Fibroblast of lung (primary cell): Measurements from ENCODE around the gene KRT78.

ENCODE experiments used
- EZH2 ChIP-seq: IDR thresholded peaks from 2 replicates; pipeline ENCODE4 v1.5.1; 2012; ENCODE audit warnings: low read length, control low read depth, mild to moderate bottlenecking; ENCODE audit errors: missing control alignments
- TF ChIP-seq, protein P1 (sequence below), 2 donors: IDR thresholded peaks in 1 of 2; conservative IDR thresholded peaks in 1 of 2; 1 replicate in 1 of 2; 2 replicates in 1 of 2; pipeline ENCODE4 v1.5.1; 2011 to 2012; ENCODE audit warnings: low read length in 2 of 2, control low read depth in 1 of 2, inconsistent platforms in 1 of 2, low read depth in 1 of 2, mild to moderate bottlenecking in 1 of 2

DNA sequence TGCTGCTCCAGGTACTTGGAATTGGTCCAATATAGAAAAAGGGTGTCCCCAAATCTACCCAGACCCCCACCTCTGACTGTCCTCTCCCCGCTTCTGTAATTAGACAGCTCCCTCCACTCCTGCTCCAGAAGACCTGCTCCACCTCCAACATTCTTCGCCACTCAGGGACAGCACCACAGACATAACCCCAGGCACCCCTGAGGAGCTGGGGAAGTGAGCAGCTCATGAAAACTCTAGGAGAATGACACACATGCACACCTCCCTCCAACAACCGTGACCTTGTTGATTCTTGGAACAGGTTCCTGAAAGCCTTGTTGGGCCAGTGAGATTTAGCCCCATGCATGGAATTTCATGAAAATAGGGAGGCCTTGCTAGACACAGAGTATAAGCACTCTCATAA, 43.1 kb downstream of the KRT78 start:
- TF ChIP-seq, protein P1, sequence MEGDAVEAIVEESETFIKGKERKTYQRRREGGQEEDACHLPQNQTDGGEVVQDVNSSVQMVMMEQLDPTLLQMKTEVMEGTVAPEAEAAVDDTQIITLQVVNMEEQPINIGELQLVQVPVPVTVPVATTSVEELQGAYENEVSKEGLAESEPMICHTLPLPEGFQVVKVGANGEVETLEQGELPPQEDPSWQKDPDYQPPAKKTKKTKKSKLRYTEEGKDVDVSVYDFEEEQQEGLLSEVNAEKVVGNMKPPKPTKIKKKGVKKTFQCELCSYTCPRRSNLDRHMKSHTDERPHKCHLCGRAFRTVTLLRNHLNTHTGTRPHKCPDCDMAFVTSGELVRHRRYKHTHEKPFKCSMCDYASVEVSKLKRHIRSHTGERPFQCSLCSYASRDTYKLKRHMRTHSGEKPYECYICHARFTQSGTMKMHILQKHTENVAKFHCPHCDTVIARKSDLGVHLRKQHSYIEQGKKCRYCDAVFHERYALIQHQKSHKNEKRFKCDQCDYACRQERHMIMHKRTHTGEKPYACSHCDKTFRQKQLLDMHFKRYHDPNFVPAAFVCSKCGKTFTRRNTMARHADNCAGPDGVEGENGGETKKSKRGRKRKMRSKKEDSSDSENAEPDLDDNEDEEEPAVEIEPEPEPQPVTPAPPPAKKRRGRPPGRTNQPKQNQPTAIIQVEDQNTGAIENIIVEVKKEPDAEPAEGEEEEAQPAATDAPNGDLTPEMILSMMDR (conservative IDR thresholded peaks at IDR 0.05 in 1 of 2, IDR thresholded peaks at IDR 0.05 in 1 of 2; ENCODE audit: low read depth in 1 of 2, low read length in 2 of 2): no peak
- no peak for TF ChIP-seq EZH2
